WTC11 (cell line): ENCODE measurements around the gene INSL3. TPM values are rescaled to one million over a fixed set of nuclear protein-coding genes. Genes with fewer than 3 reads are reported as not detected.

Source experiments
- ATAC-seq: fragments of 200-7000 bp; cut with Tn5 transposase; 2 replicates; pipeline ENCODE4 v1.10.0; 2021; ENCODE audit warnings: mild to moderate bottlenecking, moderate library complexity
- CTCF ChIA-PET: fragments of 300-600 bp; sonication (Branson Sonifier 250); formaldehyde crosslinking; loops from one replicate; lab custom pipeline; 2021; ENCODE audit warnings: antibody characterized with exemption; lab: Charles Lee
- POLR2A ChIA-PET: fragments of 350-600 bp; sonication (Branson Sonifier 250); formaldehyde crosslinking; loops from one replicate; lab custom pipeline; 2021; ENCODE audit warnings: antibody characterized with exemption; lab: Charles Lee
- DNase-seq: peaks from one replicate; pipeline ENCODE4 v3.0.0; 2021; ENCODE audit warnings: low spot score
- H3K27ac Mint-ChIP-seq: 2 replicates; pipeline ENCODE4 v1.8.0; 2021; ENCODE audit warnings: mixed read lengths
- H3K27me3 Mint-ChIP-seq: 2 replicates; pipeline ENCODE4 v1.8.0; 2021; ENCODE audit warnings: low read depth, mild to moderate bottlenecking, moderate library complexity, mixed read lengths
- H3K36me3 Mint-ChIP-seq: 2 replicates; pipeline ENCODE4 v1.8.0; 2021; ENCODE audit warnings: mixed read lengths
- H3K4me1 Mint-ChIP-seq: 2 replicates; pipeline ENCODE4 v1.8.0; 2022; ENCODE audit warnings: mixed read lengths
- H3K4me3 Mint-ChIP-seq: 2 replicates; pipeline ENCODE4 v1.8.0; 2021; ENCODE audit warnings: mild to moderate bottlenecking, moderate library complexity, mixed read lengths
- H3K9me3 Mint-ChIP-seq: 2 replicates; pipeline ENCODE4 v1.8.0; 2021; ENCODE audit warnings: mixed read lengths
- AFF4 ChIP-seq: sonication (generic); formaldehyde crosslinking; IDR thresholded peaks from 2 replicates; pipeline ENCODE4 v1.8.1; 2023; ENCODE audit warnings: mild to moderate bottlenecking, missing genetic modification reagents, borderline replicate concordance
- AR ChIP-seq: fragments of 250-450 bp; sonication (Bioruptor Pico); IDR thresholded peaks from 2 replicates; pipeline ENCODE4 v1.9.0; 2021; ENCODE audit warnings: mild to moderate bottlenecking
- EMX1 ChIP-seq: fragments of 250-450 bp; sonication (Bioruptor Pico); IDR thresholded peaks from 2 replicates; pipeline ENCODE4 v1.8.0; 2021; ENCODE audit warnings: mild to moderate bottlenecking
- ERG ChIP-seq: fragments of 250-450 bp; sonication (Bioruptor Pico); IDR thresholded peaks from 2 replicates; pipeline ENCODE4 v1.8.0; 2021; ENCODE audit warnings: mild to moderate bottlenecking
- FOXK1 ChIP-seq: sonication (generic); formaldehyde crosslinking; IDR thresholded peaks from 2 replicates; pipeline ENCODE4 v1.8.0; 2022; ENCODE audit warnings: mild to moderate bottlenecking, moderate library complexity, missing genetic modification reagents
- GABPB1 ChIP-seq: sonication (generic); formaldehyde crosslinking; IDR thresholded peaks from 2 replicates; pipeline ENCODE4 v1.8.1; 2023; ENCODE audit warnings: mild to moderate bottlenecking, missing genetic modification reagents
- MAX ChIP-seq: sonication (generic); formaldehyde crosslinking; IDR thresholded peaks from 2 replicates; pipeline ENCODE4 v1.8.0; 2022; ENCODE audit warnings: mild to moderate bottlenecking, missing genetic modification reagents
- MYBL2 ChIP-seq: sonication (generic); formaldehyde crosslinking; IDR thresholded peaks from 2 replicates; pipeline ENCODE4 v1.8.1; 2023; ENCODE audit warnings: mild to moderate bottlenecking, moderate library complexity, missing genetic modification reagents
- NFE2L1 ChIP-seq: sonication (generic); formaldehyde crosslinking; IDR thresholded peaks from 2 replicates; pipeline ENCODE4 v1.8.1; 2023; ENCODE audit warnings: missing genetic modification reagents
- RELA ChIP-seq: sonication (generic); formaldehyde crosslinking; IDR thresholded peaks from 2 replicates; pipeline ENCODE4 v1.8.1; 2022; ENCODE audit warnings: missing genetic modification reagents, mild to moderate bottlenecking, borderline replicate concordance
- STAT6 ChIP-seq: sonication (generic); formaldehyde crosslinking; conservative IDR thresholded peaks from 2 replicates; pipeline ENCODE4 v1.8.1; 2023; ENCODE audit warnings: mild to moderate bottlenecking, low read depth, missing genetic modification reagents, moderate library complexity
- USF2 ChIP-seq: sonication (generic); formaldehyde crosslinking; IDR thresholded peaks from 2 replicates; pipeline ENCODE4 v1.8.1; 2023; ENCODE audit warnings: mild to moderate bottlenecking, missing genetic modification reagents, moderate library complexity
- ZBTB43 ChIP-seq: sonication (generic); formaldehyde crosslinking; IDR thresholded peaks from 2 replicates; pipeline ENCODE4 v1.8.1; 2023; ENCODE audit warnings: mild to moderate bottlenecking, missing genetic modification reagents
- ZNF138 ChIP-seq: sonication (generic); formaldehyde crosslinking; conservative IDR thresholded peaks from 2 replicates; pipeline ENCODE4 v1.8.1; 2022; ENCODE audit warnings: mild to moderate bottlenecking, moderate library complexity, missing genetic modification reagents
- ZNF281 ChIP-seq: sonication (generic); formaldehyde crosslinking; IDR thresholded peaks from 2 replicates; pipeline ENCODE4 v1.8.0; 2023; ENCODE audit warnings: mild to moderate bottlenecking, missing genetic modification reagents
- total RNA-seq: library from RNA; stranded (reverse); gene quantifications from 3 replicates; pipeline ENCODE4 v1.2.3, GENCODE V29; 2021

INSL3 gene
- total RNA-seq, 1 experiment from 2014 or later: 0.79 TPM

- TF ChIP-seq ZNF281 (CRISPR knock-in tag): no peak
- no peak for TF ChIP-seq AFF4 (CRISPR knock-in tag)
- TF ChIP-seq USF2 (CRISPR knock-in tag): no peak
Observed at GRCh38 chr19:17840019-17840418, 18.7 kb upstream of the INSL3 start (continued).

GRCh38 chr19:17837972-17838371 lies 16.7 kb upstream of the INSL3 start:
- ATAC-seq: no peak
- H3K4me3 Mint-ChIP-seq: no peak overlapping the region
- POLR2A ChIA-PET: interaction anchor here (0.7 kb wide), 1 partner anchor 10 kb away, joined by 3 read pairs; the partner anchor contains the start of gene JAK3
- DNase-seq: no peak
- peaks cover 48% of the 10 kb centered on the region for H3K27me3 Mint-ChIP-seq
- H3K36me3 Mint-ChIP-seq: no peaks in the 10 kb centered on the region
- CTCF ChIA-PET: no interaction called here
- no peak overlapping the region for H3K27ac Mint-ChIP-seq
- no peak for TF ChIP-seq GABPB1 (CRISPR knock-in tag)
- no peak for TF ChIP-seq MAX
- no peak for TF ChIP-seq FOXK1 (CRISPR knock-in tag)
- TF ChIP-seq STAT6 (CRISPR knock-in tag): no peak
- TF ChIP-seq EMX1 (CRISPR knock-in tag): no peak
- peaks cover 19% of the 10 kb centered on the region for H3K4me1 Mint-ChIP-seq
- no peaks in the 10 kb centered on the region for H3K9me3 Mint-ChIP-seq

GRCh38 chr19:17836530-17836929 lies 15.2 kb upstream of the INSL3 start:
- ATAC-seq: no peak
- peaks cover 53% of the 10 kb centered on the region for H3K27me3 Mint-ChIP-seq
- no peaks in the 10 kb centered on the region for H3K36me3 Mint-ChIP-seq
- no peaks in the 10 kb centered on the region for H3K9me3 Mint-ChIP-seq
- POLR2A ChIA-PET: no interaction called here
- H3K4me1 Mint-ChIP-seq: peaks cover 23% of the 10 kb centered on the region
- no peak for DNase-seq
- no peak overlapping the region for H3K4me3 Mint-ChIP-seq
- CTCF ChIA-PET: interaction anchor here (1.5 kb wide), 1 partner anchor 395 kb away, joined by 3 read pairs; no protein-coding TSS in a partner anchor
- peak overlapping the region; percentile 14 for H3K27ac Mint-ChIP-seq
- TF ChIP-seq ZBTB43 (CRISPR knock-in tag): no peak
- no peak for TF ChIP-seq AR (CRISPR knock-in tag)
- TF ChIP-seq MYBL2 (CRISPR knock-in tag): no peak
- no peak for TF ChIP-seq NFE2L1 (CRISPR knock-in tag)
- no peak for TF ChIP-seq RELA (CRISPR knock-in tag)
- TF ChIP-seq ERG: no peak
- TF ChIP-seq ZNF138 (CRISPR knock-in tag): no peak
